Activated naive CD4-positive, alpha-beta T cell treated with anti-CD3 and anti-CD28 coated beads, Interleukin-2, amount 50 U/mL, for 24 hours (primary cell): ENCODE measurements around the gene EXOC6.

Experiments
- H3K27ac Mint-ChIP-seq: one replicate; pipeline ENCODE4 v1.8.0; 2021; ENCODE audit warnings: mild to moderate bottlenecking, mixed read lengths
- H3K27me3 Mint-ChIP-seq: one replicate; pipeline ENCODE4 v1.8.0; 2021; ENCODE audit warnings: mixed read lengths
- H3K36me3 Mint-ChIP-seq: one replicate; pipeline ENCODE4 v1.8.0; 2021; ENCODE audit warnings: mixed read lengths
- H3K4me1 Mint-ChIP-seq: one replicate; pipeline ENCODE4 v1.8.0; 2021; ENCODE audit warnings: mixed read lengths
- H3K4me3 Mint-ChIP-seq: one replicate; pipeline ENCODE4 v1.8.0; 2021; ENCODE audit warnings: mild to moderate bottlenecking, mixed read lengths
- H3K9me3 Mint-ChIP-seq: one replicate; pipeline ENCODE4 v1.8.0; 2021; ENCODE audit warnings: mixed read lengths

The EXOC6 gene

DNA sequence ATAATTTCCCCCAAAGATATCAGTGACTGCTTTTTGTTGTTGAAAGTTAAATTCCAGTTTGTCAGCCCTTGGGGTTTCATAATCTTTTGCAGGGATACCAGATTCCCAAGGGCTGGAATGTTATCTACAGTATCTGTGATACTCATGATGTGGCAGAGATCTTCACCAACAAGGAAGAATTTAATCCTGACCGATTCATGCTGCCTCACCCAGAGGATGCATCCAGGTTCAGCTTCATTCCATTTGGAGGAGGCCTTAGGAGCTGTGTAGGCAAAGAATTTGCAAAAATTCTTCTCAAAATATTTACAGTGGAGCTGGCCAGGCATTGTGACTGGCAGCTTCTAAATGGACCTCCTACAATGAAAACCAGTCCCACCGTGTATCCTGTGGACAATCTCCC, 228.6 kb downstream of the EXOC6 start:
- H3K27me3 Mint-ChIP-seq = peaks cover 37% of the 10 kb centered on the region
- no peak overlapping the region for H3K4me3 Mint-ChIP-seq
- H3K4me1 Mint-ChIP-seq = peaks cover 32% of the 10 kb centered on the region
- H3K9me3 Mint-ChIP-seq = no peaks in the 10 kb centered on the region
- no peak overlapping the region for H3K27ac Mint-ChIP-seq
- H3K36me3 Mint-ChIP-seq = no peaks in the 10 kb centered on the region

DNA sequence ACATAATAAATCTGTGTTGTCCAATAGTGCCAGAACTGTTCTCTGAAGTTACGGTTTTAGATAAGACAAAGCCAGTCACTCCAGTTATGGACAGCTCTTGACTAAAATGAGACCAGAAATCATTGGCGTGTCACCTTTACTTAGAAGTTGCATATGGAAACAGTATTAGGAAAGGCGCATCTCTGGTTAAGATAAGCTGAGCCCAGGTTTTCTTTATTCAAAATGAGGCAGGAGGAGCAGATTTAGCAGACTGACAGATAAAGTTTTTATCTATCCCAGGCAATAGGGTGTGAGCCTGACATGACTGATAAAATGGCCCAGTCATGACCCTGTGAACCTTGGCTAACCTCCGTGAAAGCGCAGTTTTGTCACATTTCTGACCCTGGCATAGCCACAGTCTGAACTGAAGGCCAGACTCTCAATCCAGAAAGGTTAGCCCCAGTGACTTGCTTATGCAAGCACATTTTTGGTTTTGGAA, 229.6 kb downstream of the EXOC6 start:
- no peak overlapping the region for H3K4me3 Mint-ChIP-seq
- no peak overlapping the region for H3K27ac Mint-ChIP-seq
- no peaks in the 10 kb centered on the region for H3K9me3 Mint-ChIP-seq
- peaks cover 33% of the 10 kb centered on the region for H3K27me3 Mint-ChIP-seq
- peaks cover 24% of the 10 kb centered on the region for H3K4me1 Mint-ChIP-seq
- no peaks in the 10 kb centered on the region for H3K36me3 Mint-ChIP-seq

DNA sequence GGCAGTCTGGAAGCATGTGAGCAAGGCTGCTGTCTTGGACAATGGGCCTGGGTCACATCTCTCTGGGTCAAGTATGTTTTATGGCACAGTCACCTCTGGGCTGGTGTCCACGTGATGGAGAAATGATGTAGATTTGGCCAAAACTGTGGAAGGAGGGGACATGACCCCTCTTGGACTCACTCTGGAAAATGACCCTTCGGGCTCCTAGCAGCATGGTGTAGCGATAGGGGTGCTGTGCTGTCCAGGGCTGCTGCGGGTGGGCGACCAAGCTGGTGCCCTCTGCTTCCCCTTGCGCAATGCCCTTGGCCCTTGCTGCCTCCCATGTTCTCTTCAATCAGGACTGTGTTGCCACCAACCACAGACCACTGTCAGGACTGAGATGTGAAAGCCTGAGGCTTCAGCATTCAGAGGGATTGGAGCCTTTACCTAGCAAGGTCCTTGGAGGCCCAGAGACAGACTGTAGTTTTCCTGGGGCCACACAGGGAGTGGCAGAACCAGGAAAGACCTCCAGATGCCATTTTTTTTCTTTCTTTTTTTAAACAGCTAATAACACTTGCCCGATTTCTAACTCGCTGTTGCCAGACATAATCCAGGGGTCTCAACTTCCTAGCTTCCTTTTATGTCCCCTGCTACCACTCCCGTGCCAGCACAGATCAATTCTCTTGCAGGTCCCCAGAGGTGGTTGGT, 231.5 kb downstream of the EXOC6 start:
- H3K27ac Mint-ChIP-seq = no peak overlapping the region
- H3K4me3 Mint-ChIP-seq = peak overlapping the region; percentile 42
- no peaks in the 10 kb centered on the region for H3K9me3 Mint-ChIP-seq
- peaks cover 29% of the 10 kb centered on the region for H3K27me3 Mint-ChIP-seq
- H3K36me3 Mint-ChIP-seq = no peaks in the 10 kb centered on the region
- peaks cover 13% of the 10 kb centered on the region for H3K4me1 Mint-ChIP-seq

DNA sequence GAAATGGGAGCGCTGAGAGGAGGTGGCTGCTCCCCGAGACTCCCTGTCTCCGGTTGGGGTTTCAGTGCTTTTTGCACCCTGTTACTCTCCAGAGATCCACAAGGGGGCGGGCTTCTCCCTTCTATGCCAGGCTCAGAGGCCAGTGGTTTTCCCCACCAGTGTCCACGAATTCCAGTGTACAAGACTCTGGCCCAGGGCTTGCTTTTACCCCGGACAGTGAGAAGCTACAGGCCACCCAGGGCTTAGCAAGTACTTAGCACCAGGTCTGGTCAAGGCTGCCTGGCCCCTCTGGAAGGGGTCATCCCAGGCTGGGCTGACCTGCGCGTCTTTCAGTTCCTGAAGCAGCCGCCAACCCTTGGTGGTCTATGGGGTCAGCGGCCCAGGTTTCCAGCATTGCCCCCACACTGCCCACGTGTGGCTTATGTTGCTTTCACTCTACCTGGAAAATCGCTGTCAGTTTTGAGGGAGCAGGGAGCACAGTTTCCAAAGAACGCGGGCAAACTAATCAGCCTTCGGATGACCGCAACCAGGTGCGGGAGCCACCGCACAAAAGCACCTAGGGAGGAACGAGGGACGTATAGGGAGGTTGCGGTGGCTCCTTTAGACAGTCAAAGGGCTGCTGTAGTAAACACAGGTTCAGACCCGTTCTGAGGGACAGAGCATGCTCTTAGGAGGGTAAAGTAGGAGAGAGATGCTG, 232.2 kb downstream of the EXOC6 start:
- Mint-ChIP-seq H3K4me3 (peak overlapping the region; percentile 42), H3K36me3 (no peaks in the 10 kb centered on the region), H3K9me3 (no peaks in the 10 kb centered on the region), H3K27me3 (peaks cover 26% of the 10 kb centered on the region), H3K27ac (no peak overlapping the region), H3K4me1 (peaks cover 8% of the 10 kb centered on the region)

DNA sequence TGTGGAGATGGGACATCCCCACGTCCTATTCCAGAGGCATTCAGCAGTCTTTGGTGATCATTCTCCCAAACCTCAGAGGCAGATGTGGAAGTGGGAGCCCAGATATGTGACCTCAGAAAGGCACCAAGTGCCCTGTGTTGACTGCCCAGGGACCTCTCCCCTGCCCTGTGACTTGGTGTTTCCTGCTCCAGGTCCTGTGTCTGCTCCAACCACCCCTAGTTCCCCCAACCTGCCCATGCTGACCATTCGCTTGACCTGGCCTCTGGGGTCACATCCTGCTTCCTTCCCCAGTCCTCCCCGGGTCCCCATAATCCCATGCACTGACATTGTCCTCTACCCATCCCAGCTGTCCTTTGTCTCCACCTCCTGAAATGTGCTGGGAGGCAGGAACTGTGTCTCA, 233.0 kb downstream of the EXOC6 start:
- Mint-ChIP-seq H3K27ac (no peak overlapping the region), H3K36me3 (no peaks in the 10 kb centered on the region), H3K4me1 (peaks cover 4% of the 10 kb centered on the region), H3K4me3 (no peak overlapping the region), H3K9me3 (no peaks in the 10 kb centered on the region), H3K27me3 (peaks cover 20% of the 10 kb centered on the region)

DNA sequence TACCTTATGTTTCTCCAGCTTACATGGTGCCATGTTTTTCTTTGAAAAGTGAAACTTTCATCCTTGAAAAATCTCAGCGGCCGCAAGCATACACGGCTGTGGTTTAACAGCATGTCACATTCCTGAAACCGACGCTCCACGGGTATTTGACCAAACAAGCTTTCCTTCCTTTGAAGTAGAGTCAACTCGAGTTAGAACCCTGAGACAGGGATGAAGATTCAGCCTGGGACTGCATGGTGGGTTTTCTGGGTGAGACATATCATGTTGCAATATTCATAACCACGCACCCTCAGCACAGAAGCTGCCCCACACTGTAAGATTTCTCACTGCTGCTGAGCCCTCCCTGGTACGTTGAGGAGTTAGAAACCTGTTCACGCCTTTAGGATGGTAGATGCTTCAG, 233.5 kb downstream of the EXOC6 start:
- Mint-ChIP-seq H3K27me3 (peaks cover 16% of the 10 kb centered on the region), H3K27ac (no peak overlapping the region), H3K4me3 (no peak overlapping the region), H3K36me3 (no peaks in the 10 kb centered on the region), H3K9me3 (no peaks in the 10 kb centered on the region), H3K4me1 (peaks cover 4% of the 10 kb centered on the region)

DNA sequence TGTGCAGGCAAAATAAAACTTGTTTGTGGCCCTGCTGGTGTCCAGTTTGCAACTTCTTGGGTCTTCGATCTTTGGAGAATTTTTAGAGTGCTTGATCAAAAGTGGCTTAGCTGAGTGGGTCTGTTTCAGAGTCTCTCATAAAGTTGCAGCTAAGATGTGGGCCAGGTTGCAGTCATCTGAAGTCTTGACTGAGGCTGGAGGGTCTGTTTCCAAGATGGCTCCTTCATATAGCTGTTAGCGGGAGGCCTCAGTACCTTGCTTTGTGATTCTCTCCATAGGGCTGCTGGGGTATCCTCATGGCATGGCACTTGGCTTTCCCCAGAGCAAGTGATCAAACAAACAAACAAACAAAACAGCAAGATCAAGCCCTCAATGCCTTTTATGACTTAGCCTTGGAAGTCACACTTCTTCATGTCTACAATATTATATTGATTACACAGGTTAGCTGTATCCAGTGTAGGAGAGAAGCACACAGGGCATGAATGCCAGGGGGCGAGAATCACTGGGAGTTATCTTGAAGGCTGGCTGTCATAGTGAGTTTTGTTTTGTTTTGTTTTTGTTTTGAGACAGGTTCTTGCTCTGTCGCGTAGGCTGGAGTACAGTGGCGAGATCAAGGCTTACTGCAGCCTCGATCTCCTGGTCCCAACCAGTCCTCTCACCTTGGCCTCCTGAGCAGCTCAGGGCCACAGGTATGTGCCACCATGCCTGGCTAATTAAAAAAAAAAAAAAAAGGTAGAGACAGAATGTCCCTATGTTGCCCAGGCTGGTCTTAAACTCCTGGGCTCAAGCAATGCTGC, 235.6 kb downstream of the EXOC6 start:
- Mint-ChIP-seq H3K36me3 (no peaks in the 10 kb centered on the region), H3K27me3 (peaks cover 15% of the 10 kb centered on the region), H3K4me3 (no peak overlapping the region), H3K27ac (no peak overlapping the region), H3K9me3 (no peaks in the 10 kb centered on the region), H3K4me1 (peaks cover 4% of the 10 kb centered on the region)

DNA sequence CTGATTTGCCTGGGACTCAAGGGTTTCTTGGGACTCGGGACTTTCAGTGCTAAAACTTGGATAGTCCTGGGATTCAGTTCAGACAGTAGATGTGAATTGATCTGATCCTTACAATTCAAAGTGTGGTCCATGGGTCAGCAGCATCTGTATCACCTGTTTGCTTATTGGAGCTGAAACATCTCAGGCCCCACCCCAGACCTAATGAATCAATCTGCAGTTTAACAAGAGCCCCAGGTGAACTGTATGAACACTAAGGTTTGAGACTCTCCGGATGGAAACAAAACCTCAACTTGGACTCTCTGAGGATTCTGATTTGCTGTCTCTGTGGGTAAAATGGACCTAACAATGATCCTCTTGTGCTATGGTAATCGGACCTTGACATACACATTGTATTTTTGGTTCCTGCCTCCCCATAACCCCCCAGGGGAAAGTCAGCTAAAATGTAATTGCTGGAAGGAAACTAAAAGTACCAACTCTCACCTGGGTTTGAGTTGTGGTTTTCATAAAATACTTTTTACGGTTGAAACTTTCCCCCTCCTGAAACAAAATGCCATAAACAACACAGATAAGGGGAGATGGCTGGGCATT, 237.0 kb downstream of the EXOC6 start:
- Mint-ChIP-seq H3K4me3 (no peak overlapping the region), H3K36me3 (no peaks in the 10 kb centered on the region), H3K27ac (no peak overlapping the region), H3K4me1 (no peaks in the 10 kb centered on the region), H3K27me3 (peaks cover 5% of the 10 kb centered on the region), H3K9me3 (no peaks in the 10 kb centered on the region)

DNA sequence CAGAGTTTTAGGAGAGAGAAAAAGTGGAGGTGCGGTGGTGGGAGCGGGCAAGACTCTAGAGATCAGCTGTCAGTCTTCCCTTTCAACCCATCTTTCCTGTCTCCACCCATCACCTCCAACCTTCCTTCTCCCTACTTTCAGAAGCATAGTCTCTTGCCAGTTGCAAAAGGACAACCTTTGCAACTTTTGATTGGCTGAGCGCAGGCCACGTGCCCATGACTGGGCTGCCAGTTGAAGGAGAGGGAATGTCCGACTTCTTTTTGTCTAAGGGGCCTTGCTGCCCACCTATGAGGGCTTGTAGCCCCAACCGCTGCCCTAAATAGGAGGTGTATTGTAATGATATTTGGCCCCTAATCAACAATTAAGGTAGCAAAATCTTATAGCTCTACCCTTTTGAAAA, 238.0 kb downstream of the EXOC6 start:
- Mint-ChIP-seq H3K27ac (no peak overlapping the region), H3K36me3 (no peaks in the 10 kb centered on the region), H3K27me3 (peaks cover 3% of the 10 kb centered on the region), H3K4me1 (no peaks in the 10 kb centered on the region), H3K4me3 (no peak overlapping the region), H3K9me3 (no peaks in the 10 kb centered on the region)

DNA sequence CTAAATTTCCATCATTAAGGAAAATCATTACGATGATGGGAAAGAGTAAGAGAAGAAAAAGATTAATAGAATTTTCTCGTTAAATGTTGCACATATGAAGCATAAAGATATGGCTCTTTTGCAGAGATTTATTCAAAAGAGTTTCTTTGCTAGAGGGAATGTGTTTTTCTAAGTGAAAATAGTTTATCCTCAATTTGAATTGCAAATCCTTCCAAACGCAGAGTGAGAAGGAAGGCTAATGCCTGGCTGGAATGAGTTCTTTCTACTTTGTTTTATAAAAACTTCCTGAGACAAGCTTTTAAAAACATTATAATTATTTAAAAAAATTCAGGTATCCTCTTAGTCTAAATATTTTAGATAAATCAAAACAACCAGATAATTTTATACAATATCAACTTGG, 239.5 kb downstream of the EXOC6 start:
- H3K27me3 Mint-ChIP-seq = no peaks in the 10 kb centered on the region
- H3K27ac Mint-ChIP-seq = no peak overlapping the region
- H3K9me3 Mint-ChIP-seq = no peaks in the 10 kb centered on the region
- H3K4me3 Mint-ChIP-seq = no peak overlapping the region
- no peaks in the 10 kb centered on the region for H3K4me1 Mint-ChIP-seq
- H3K36me3 Mint-ChIP-seq = no peaks in the 10 kb centered on the region

DNA sequence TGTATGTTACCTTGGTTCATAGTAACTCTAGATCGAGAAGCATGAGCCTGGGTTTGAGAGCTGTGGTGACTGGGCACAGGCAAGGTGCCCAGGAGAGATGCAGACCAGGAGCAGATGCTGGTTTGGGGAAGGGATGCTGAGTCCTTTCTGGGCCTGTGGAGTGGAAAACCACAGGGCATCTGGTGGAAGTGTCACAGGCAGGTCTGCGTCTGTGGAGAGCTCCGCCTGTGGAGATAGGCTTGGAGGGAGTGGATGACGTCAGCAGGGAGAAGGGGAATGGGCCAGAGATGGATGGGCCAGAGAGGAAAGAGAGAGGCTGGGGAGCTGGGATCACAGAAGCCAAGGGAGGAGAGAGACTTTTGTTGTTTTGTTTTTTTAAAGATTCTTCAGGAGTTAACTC, 240.1 kb downstream of the EXOC6 start:
- no peak overlapping the region for H3K27ac Mint-ChIP-seq
- H3K4me3 Mint-ChIP-seq = no peak overlapping the region
- no peaks in the 10 kb centered on the region for H3K27me3 Mint-ChIP-seq
- H3K4me1 Mint-ChIP-seq = no peaks in the 10 kb centered on the region
- no peaks in the 10 kb centered on the region for H3K36me3 Mint-ChIP-seq
- no peaks in the 10 kb centered on the region for H3K9me3 Mint-ChIP-seq

DNA sequence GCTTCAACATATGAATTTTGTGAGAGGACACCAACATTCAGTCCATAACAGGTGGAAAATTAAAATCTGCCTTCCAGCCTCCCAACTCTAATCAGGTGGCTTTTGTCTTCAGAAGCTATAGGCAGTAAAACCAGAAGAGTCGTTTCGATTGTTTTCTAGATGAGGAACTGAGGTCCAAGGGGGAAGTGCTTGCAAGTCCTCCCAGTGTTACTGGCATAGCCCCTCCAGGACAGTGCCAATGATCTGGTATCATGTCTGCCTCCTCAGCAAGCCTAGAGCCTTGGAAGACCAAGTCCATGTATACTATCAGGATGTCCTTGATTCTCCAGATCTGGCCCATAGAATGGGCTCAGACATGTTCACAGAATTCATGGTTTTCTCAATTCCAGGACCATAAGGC, 242.3 kb downstream of the EXOC6 start:
- H3K27ac Mint-ChIP-seq = no peak overlapping the region
- no peaks in the 10 kb centered on the region for H3K27me3 Mint-ChIP-seq
- H3K36me3 Mint-ChIP-seq = no peaks in the 10 kb centered on the region
- H3K9me3 Mint-ChIP-seq = no peaks in the 10 kb centered on the region
- no peaks in the 10 kb centered on the region for H3K4me1 Mint-ChIP-seq
- no peak overlapping the region for H3K4me3 Mint-ChIP-seq

DNA sequence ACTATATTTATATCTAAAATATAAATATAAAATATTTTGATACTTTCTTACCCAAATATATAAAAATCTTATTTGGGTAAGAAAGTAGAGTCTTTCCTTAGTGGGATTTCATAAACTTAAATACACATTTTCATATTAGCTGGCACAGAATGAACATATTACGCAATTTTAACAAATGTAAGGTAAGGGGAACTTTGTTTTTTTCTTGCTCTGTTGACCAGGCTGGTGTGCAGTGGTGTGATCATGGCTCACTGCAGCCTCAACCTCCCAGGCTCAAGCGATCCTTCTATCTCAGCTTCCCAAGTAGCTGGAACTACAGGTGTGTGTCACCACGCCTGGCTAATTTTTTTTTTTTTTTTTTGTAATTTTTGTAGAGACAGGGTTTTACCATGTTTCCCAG, 243.6 kb downstream of the EXOC6 start:
- Mint-ChIP-seq H3K27ac (no peak overlapping the region), H3K36me3 (no peaks in the 10 kb centered on the region), H3K27me3 (no peaks in the 10 kb centered on the region), H3K9me3 (no peaks in the 10 kb centered on the region), H3K4me3 (no peak overlapping the region), H3K4me1 (no peaks in the 10 kb centered on the region)

DNA sequence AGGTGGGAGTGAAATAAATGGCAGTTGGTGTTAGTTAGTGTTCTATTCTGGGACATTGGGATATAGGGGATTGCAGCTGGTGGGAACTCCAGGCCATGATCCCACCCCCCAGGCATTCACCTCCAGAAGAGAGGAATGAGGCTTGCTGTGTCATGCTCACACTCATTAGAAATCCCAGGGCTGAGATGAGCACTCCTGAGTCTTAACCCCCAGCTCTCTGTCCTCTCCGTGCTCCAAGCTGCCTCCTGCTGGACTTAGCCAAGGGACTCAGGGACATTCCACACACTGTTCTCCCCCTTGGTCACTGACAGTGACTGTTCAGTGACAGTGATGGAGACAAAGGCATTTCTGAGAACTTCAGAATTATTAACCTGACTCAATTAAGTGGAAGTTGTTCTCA, 246.9 kb downstream of the EXOC6 start:
- Mint-ChIP-seq H3K9me3 (no peaks in the 10 kb centered on the region), H3K4me3 (no peak overlapping the region)

DNA sequence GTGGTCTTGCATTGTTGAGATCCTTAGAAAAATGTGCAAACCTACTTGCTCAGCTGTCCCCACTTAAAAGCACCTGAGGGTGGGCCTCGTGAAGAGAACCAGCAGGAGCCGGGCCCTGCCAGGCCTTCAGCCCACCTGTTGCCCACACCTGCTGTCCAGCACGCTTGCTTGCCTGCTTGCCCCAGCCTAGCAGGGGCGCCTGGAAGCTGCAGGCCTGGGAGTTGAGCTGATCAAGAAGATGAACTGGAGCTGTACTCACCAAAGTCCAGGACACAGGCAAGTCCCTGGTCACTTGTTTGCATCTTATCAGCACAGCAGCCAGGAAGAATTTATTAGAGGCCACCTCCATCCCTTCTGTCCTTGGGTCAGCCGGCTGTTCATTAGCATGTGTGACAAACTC, 248.6 kb downstream of the EXOC6 start:
- Mint-ChIP-seq H3K9me3 (no peaks in the 10 kb centered on the region), H3K27me3 (peaks cover 1% of the 10 kb centered on the region), H3K4me1 (no peaks in the 10 kb centered on the region), H3K27ac (no peak overlapping the region), H3K4me3 (no peak overlapping the region), H3K36me3 (no peaks in the 10 kb centered on the region)

More for the DNA sequence above, 246.9 kb downstream of the EXOC6 start:
- no peaks in the 10 kb centered on the region for H3K4me1 Mint-ChIP-seq
- H3K27me3 Mint-ChIP-seq = peaks cover 1% of the 10 kb centered on the region
- no peaks in the 10 kb centered on the region for H3K36me3 Mint-ChIP-seq
- H3K27ac Mint-ChIP-seq = no peak overlapping the region

DNA sequence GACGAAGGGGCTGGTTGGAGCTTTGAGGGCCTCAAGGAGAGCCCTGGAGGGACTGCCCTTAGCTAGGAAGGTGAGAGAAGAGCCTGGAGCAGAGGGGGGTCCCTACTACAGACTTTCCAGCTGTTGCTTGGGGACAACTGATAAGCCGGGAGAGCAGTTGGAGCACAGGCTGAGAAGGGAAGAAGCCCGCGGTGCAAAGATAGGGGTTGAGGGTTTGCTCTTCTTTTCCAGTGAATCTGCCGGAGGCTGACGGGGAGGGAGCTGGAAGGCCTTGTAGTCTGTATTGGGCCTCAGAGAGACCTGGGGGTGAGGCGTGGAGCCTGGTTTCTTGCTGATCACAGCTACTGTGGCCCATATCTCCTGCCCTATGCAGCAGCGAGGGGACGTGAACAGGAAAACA, 249.1 kb downstream of the EXOC6 start:
- H3K27ac Mint-ChIP-seq = no peak overlapping the region

More for the DNA sequence above, 249.1 kb downstream of the EXOC6 start:
- Mint-ChIP-seq H3K27me3 (peaks cover 1% of the 10 kb centered on the region), H3K4me1 (no peaks in the 10 kb centered on the region), H3K4me3 (no peak overlapping the region), H3K9me3 (no peaks in the 10 kb centered on the region), H3K36me3 (no peaks in the 10 kb centered on the region)
